Activated T-helper 9 cell treated with anti-CD3 and anti-CD28 coated beads, Interleukin-2, amount 50 U/mL, for 16 hours (primary cell): ENCODE measurements around the gene ETS1.

Experiments
- DNase-seq: peaks from one replicate; pipeline ENCODE4 v3.0.0-alpha.2; 2020; ENCODE audit warnings: low read depth

ETS1 gene

GRCh38 chr11:128424851-128425285 is 162.5 kb downstream of the ETS1 start:
- DNase-seq: no peak

GRCh38 chr11:128424271-128424711 is 163.1 kb downstream of the ETS1 start:
- DNase-seq: no peak

GRCh38 chr11:128422576-128423370 is 164.6 kb downstream of the ETS1 start:
- DNase-seq: peak; percentile 84

- DNase-seq: no peak
These were observed 165.6 kb downstream of the ETS1 start for GRCh38 chr11:128421577-128422330.

- DNase-seq: no peak
These were observed 166.4 kb downstream of the ETS1 start for GRCh38 chr11:128420951-128421350.

GRCh38 chr11:128420265-128420664 is 167.1 kb downstream of the ETS1 start:
- no peak for DNase-seq

GRCh38 chr11:128419012-128419767 is 168.2 kb downstream of the ETS1 start:
- DNase-seq: no peak

- no peak for DNase-seq
These were observed 169.6 kb downstream of the ETS1 start for GRCh38 chr11:128417607-128418324.

- DNase-seq: no peak
These were observed 170.4 kb downstream of the ETS1 start for GRCh38 chr11:128416976-128417375.

GRCh38 chr11:128415539-128415938 is 171.8 kb downstream of the ETS1 start:
- no peak for DNase-seq

GRCh38 chr11:128412847-128413791 is 174.2 kb downstream of the ETS1 start:
- DNase-seq: no peak

- no peak for DNase-seq
These were observed 175.5 kb downstream of the ETS1 start for GRCh38 chr11:128411812-128412211.

- DNase-seq: no peak
These were observed 176.2 kb downstream of the ETS1 start for GRCh38 chr11:128411150-128411549.

- DNase-seq: no peak
These were observed 177.9 kb downstream of the ETS1 start for GRCh38 chr11:128409476-128409875.
